ENCODE results near the gene GAD1. TPM values are rescaled to one million over a fixed set of nuclear protein-coding genes. Genes with fewer than 3 reads are reported as not detected.

Gene GAD1
- total and polyA plus RNA-seq, 2 of the 8 experiments (the other 6 are each of a cell fraction or from before 2014, with no cell fraction given): 0.65 to 1.0 TPM

GRCh38 chr2:170772295-170772694 lies 44.4 kb upstream of the GAD1 start:
- H3K4me2 ChIP-seq (ENCODE audit: insufficient read depth in 1 of 2, low read depth in 2 of 2, low read length in 2 of 2): peak overlapping the region in 1 of 2 experiments; percentile 79; a peak in 2 of 4 replicates
- H3K79me1 ChIP-seq (ENCODE audit: low read depth, low read length): no peaks in the 10 kb centered on the region; the same call in 1 of the 2 replicates
- H2AFZ ChIP-seq (ENCODE audit: low read length): no peak overlapping the region
- POLR2A ChIA-PET (ENCODE audit: partially characterized antibody): interaction anchor here (0.8 to 1.1 kb wide), 2 partner anchors 12 to 158 kb away, joined by 3 to 4 read pairs; no protein-coding TSS in a partner anchor
- no peaks in the 10 kb centered on the region for H4K20me1 ChIP-seq (replicated peaks in 1 of 2; ENCODE audit: control insufficient read depth in 1 of 2, insufficient read depth in 2 of 2, low read length in 2 of 2)
- H3K18ac ChIP-seq (ENCODE audit: extremely low read depth, low read length): no peak overlapping the region
- H3K56ac ChIP-seq (replicated peaks; ENCODE audit: insufficient read length, low read depth, low read length): no peak overlapping the region
- H2AK5ac ChIP-seq (ENCODE audit: low read depth, low read length): no peak overlapping the region
- no peak overlapping the region for H4K91ac ChIP-seq (replicated peaks; ENCODE audit: insufficient read length, low read length)
- peak overlapping the region in 2 of 4 experiments; percentile 11 to 100; a peak in 1 of 8 replicates for H3K4me3 ChIP-seq (ENCODE audit: extremely low read depth in 1 of 4, insufficient read depth in 2 of 4, low read depth in 3 of 4, low read length in 4 of 4)
- CTCF ChIA-PET (ENCODE audit: partially characterized antibody): interaction anchor here (0.7 to 1.8 kb wide), 7 partner anchors 33 to 537 kb away, joined by 3 to 7 read pairs (median 3); no protein-coding TSS in a partner anchor
- H3K4ac ChIP-seq (replicated peaks; ENCODE audit: insufficient read length, low read depth, low read length): no peak overlapping the region
- H2BK15ac ChIP-seq (ENCODE audit: low read length): no peak overlapping the region
- FAIRE-seq (no peak), DNase-seq (ENCODE audit: low read depth in 1 of 2, low spot score in 2 of 2) (no peak)
- peaks cover 0 to 5% (median 2%) of the 10 kb centered on the region in 4 experiments; a peak in 4 of 7 replicates for H3K4me1 ChIP-seq (replicated peaks in 1 of 4; ENCODE audit: control insufficient read depth in 3 of 4, insufficient read depth in 4 of 4, low read length in 3 of 4)
- no peak overlapping the region for H3K14ac ChIP-seq (ENCODE audit: insufficient read length)
- no peaks in the 10 kb centered on the region for H3K27me3 ChIP-seq (replicated peaks in 1 of 4; ENCODE audit: control insufficient read depth in 3 of 4, extremely low read depth in 1 of 4, insufficient read depth in 3 of 4, low read length in 3 of 4)
- no peak overlapping the region for H2BK5ac ChIP-seq (ENCODE audit: low read depth, low read length)
- H3K23ac ChIP-seq (ENCODE audit: insufficient read length): no peak overlapping the region
- H2BK12ac ChIP-seq (ENCODE audit: low read depth, low read length): no peak overlapping the region
- no peak overlapping the region for H2BK20ac ChIP-seq (ENCODE audit: low read length)
- H4K8ac ChIP-seq (ENCODE audit: extremely low read depth, insufficient read depth, low read length): no peak overlapping the region
- peaks cover 6% of the 10 kb centered on the region; the same call in 1 of the 2 replicates for H3K23me2 ChIP-seq (ENCODE audit: low read depth, low read length)
- no peak overlapping the region for H4K5ac ChIP-seq (ENCODE audit: insufficient read length, low read depth, low read length)
- no peak overlapping the region for H2BK120ac ChIP-seq (replicated peaks; ENCODE audit: low read depth, low read length)
- H3K36me3 ChIP-seq (ENCODE audit: control insufficient read depth in 2 of 4, insufficient read depth in 4 of 4, low read length in 3 of 4): no peaks in the 10 kb centered on the region
- no peak overlapping the region for H3K27ac ChIP-seq (ENCODE audit: low read depth, low read length)
- no peaks in the 10 kb centered on the region for H3K9me3 ChIP-seq (ENCODE audit: insufficient read depth in 2 of 2, low read depth in 1 of 2, low read length in 1 of 2)
- H3K79me2 ChIP-seq (ENCODE audit: control insufficient read depth in 1 of 2, insufficient read depth in 2 of 2, low read length in 2 of 2): no peaks in the 10 kb centered on the region
- H3K9ac ChIP-seq (replicated peaks in 1 of 4; ENCODE audit: extremely low read depth in 1 of 4, low read depth in 3 of 4, low read length in 3 of 4): no peak overlapping the region
- TF ChIP-seq PHF8 (conservative IDR thresholded peaks at IDR 0.05; ENCODE audit: low read depth, low read length): no peak
- no peak for TF ChIP-seq RNF2 (IDR thresholded peaks at IDR 0.05; ENCODE audit: borderline replicate concordance, low read depth, low read length, missing control alignments, poor library complexity, severe bottlenecking)
- no peak for TF ChIP-seq JUND (IDR thresholded peaks at IDR 0.05; ENCODE audit: low read length)
